Stimulated activated CD8-positive, alpha-beta memory T cell treated with anti-CD3 and anti-CD28 coated beads, Interleukin-7, amount 100 ng/mL, for 1 hour (primary cell): ENCODE results near the gene EIF4G1.

ENCODE experiments used
- DNase-seq, 2 donors: peaks; one replicate each; pipeline ENCODE4 v3.0.0-alpha.2; 2020; ENCODE audit warnings: low read depth in 2 of 2

The EIF4G1 gene

GRCh38 chr3:184305577-184305976 lies 8.8 kb upstream of the EIF4G1 start:
- no peak for DNase-seq

GRCh38 chr3:184306341-184306972 lies 7.9 kb upstream of the EIF4G1 start:
- no peak for DNase-seq

GRCh38 chr3:184307915-184308314 lies 6.5 kb upstream of the EIF4G1 start:
- DNase-seq, result no peak

- no peak for DNase-seq
Observed at GRCh38 chr3:184308744-184309143, 5.7 kb upstream of the EIF4G1 start.

- DNase-seq, result no peak
Observed at GRCh38 chr3:184311633-184312032, 2.8 kb upstream of the EIF4G1 start.

- DNase-seq, result peak in 1 of 2 donors; percentile 37
Observed at GRCh38 chr3:184314700-184315542, 515 bp downstream of the EIF4G1 start.

GRCh38 chr3:184315543-184315867 lies 1.1 kb downstream of the EIF4G1 start:
- no peak for DNase-seq

- DNase-seq, result no peak
Observed at GRCh38 chr3:184315871-184316661, 1.7 kb downstream of the EIF4G1 start.

- no peak for DNase-seq
Observed at GRCh38 chr3:184316792-184317191, 2.4 kb downstream of the EIF4G1 start.

GRCh38 chr3:184317201-184317600 lies 2.8 kb downstream of the EIF4G1 start:
- no peak for DNase-seq

GRCh38 chr3:184320104-184320445 lies 5.7 kb downstream of the EIF4G1 start:
- no peak for DNase-seq

- DNase-seq, result no peak
Observed at GRCh38 chr3:184321666-184322065, 7.3 kb downstream of the EIF4G1 start.

GRCh38 chr3:184322731-184323487 lies 8.5 kb downstream of the EIF4G1 start:
- DNase-seq, result no peak

- DNase-seq, result no peak
Observed at GRCh38 chr3:184323696-184324095, 9.3 kb downstream of the EIF4G1 start.

- DNase-seq, result no peak
Observed at GRCh38 chr3:184325269-184325668, 10.9 kb downstream of the EIF4G1 start.

GRCh38 chr3:184325715-184326369 lies 11.4 kb downstream of the EIF4G1 start:
- no peak for DNase-seq

- DNase-seq, result no peak
Observed at GRCh38 chr3:184327171-184327570, 12.8 kb downstream of the EIF4G1 start.

- DNase-seq, result no peak
Observed at GRCh38 chr3:184328516-184328915, 14.1 kb downstream of the EIF4G1 start.

GRCh38 chr3:184332370-184333090 lies 18.1 kb downstream of the EIF4G1 start:
- DNase-seq, result no peak

- no peak for DNase-seq
Observed at GRCh38 chr3:184333190-184333589, 18.8 kb downstream of the EIF4G1 start.

GRCh38 chr3:184333700-184334099 lies 19.3 kb downstream of the EIF4G1 start:
- DNase-seq, result no peak
